GM18498 (cell line): ENCODE data around the gene TOB1.
"Not testable (repeated sequence)": the region's sequence is repeated elsewhere in the genome, so short reads cannot be mapped to it uniquely, and the experiment has no call there.

ENCODE experiments used
- ATAC-seq: cut with Tn5 transposase; IDR thresholded peaks from one replicate; pipeline ENCODE4 v1.9.1; 2021; ENCODE audit warnings: mild to moderate bottlenecking, moderate library complexity; ENCODE audit not compliant: unreplicated experiment

The TOB1 gene

GRCh38 chr17:50871898-50872297 lies 5.7 kb upstream of the TOB1 start:
- no peak for ATAC-seq

- ATAC-seq = no peak
Measured at GRCh38 chr17:50871364-50871763, 5.2 kb upstream of the TOB1 start.

DNA sequence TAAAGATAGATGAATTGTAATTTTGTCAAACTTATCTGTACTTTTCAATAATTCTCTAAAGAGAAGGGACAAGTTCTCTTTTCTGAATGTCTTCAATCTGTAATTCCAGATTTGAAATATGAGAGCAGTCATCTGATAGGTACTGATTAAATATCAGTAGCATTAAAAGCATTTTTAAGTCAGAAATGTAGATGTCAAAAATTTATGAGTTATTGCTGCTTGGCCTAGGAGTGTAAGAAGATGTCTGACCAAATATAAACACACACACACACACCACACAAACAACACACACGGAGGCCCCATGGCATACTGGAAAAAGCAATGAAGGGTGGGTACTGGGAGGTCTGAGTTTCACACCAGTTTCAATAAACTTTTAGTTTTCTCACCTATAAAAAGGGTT lies 2.4 kb upstream of the TOB1 start:
- ATAC-seq = no peak

GRCh38 chr17:50868140-50868438 lies 1.9 kb upstream of the TOB1 start:
- ATAC-seq = no peak

- peak; percentile 27 for ATAC-seq
Measured at GRCh38 chr17:50867363-50868139, 1.4 kb upstream of the TOB1 start.

- ATAC-seq = peak; percentile 7
Measured at GRCh38 chr17:50866950-50867362, 802 bp upstream of the TOB1 start.

- peak; percentile 19 for ATAC-seq
Measured at GRCh38 chr17:50865868-50866260, 290 bp downstream of the TOB1 start.

GRCh38 chr17:50865060-50865867 lies 890 bp downstream of the TOB1 start:
- peak; percentile 22 for ATAC-seq

GRCh38 chr17:50864747-50865059 lies 1.5 kb downstream of the TOB1 start:
- ATAC-seq = no peak

GRCh38 chr17:50863931-50864330 lies 2.2 kb downstream of the TOB1 start:
- ATAC-seq = no peak

GRCh38 chr17:50863221-50863843 lies 2.8 kb downstream of the TOB1 start:
- ATAC-seq = no peak

DNA sequence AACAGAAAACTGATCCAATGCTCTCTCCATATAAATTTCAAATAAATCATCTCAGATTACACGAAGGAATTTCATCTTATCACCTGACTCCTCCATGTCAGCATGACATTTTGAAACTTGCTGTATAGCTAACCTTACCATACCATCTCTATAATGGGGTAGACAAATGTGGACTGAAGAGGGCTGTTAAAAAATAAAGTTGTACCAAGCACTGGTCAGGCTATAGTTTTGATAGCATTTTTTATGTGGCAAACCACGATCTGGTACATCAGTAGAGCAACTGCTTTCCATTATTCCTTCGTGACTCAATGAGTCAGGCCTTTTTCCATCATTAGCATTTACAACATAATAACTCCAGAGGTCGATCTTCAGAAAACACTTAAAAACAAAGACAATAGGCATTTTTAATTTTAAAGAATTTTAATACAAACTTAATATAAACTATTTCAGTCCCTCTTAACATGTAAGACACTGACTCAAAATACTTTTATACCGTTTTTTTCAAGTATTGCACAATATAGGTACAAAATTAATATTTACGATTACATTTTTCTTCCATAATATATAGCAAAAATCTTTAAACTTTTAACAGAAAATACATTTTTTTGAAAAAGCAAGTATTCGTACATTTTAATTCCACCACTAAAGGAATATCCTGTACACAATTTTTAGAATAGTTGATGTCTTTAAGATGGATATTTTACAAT lies 4.2 kb downstream of the TOB1 start:
- ATAC-seq = no peak

GRCh38 chr17:50861334-50861676 lies 4.8 kb downstream of the TOB1 start:
- ATAC-seq = no peak

DNA sequence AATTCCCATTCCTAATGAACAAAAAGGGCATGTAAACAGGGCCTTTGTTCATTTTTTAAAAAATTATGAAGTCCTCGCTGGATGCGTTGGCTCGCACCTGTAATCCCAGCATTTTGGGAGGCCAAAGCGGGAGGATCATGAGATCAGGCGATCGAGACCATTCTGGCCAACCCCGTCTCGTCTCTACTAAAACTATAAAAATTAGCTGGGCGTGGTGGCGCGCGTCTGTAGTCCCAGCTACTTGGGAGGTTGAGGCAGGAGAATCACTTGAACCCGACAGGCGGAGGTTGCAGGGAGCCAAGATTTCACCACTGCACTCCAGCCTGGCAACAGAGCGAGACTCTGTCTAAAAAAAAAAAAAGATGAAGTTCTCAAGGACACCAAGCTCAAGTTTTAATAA lies 6.4 kb downstream of the TOB1 start:
- not testable (repeated sequence) for ATAC-seq

DNA sequence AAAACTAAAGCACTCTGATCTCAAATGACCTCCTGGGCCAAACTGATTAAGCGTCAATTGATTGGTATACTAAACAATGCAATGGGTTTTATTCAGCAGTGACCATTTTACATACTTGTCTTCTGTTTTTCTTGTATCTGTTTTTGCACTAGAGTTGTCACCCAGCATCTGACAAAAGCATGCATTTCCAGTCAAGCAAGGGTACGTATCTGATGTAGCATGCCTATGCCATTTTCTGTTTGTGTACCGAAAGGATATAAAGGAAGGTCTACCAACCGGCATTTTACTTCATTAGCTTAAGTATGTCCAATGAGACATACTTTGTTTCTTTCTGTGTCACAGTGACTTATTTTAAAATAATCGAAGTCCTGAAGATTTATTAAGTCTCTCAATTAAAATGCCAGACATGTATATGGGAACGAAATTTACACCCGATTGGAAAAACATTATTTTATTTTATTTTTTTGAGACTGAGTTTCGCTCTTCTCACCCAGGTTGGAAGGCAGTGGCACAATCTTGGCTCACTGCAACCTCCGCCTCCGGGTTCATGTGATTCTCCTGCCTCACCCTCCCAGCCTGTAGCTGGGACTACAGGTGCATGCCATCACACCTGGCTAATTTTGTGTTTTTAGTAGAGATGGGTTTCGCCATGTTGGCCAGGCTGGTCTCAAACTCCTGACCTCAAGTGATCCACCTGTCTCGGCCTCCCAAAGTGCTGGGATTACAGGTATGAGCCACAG lies 7.5 kb downstream of the TOB1 start:
- ATAC-seq = no peak

DNA sequence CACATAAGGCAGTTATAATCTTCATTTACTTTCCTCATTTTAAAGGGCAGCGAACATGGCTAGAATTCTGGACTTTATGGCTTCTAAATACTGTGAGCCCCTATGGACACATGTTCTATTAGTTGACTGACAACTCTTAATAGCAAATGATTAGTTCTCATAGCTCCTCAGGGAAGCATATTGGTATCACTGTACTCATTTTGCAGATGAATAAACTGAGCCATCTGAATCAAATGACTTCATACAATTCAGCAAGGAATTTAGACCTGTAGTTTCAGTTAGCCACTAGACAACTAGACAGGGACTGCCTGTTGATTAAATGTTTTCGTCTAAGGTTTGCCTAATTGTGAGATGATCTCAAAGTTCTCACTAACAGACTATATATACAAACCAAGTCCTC lies 9.7 kb downstream of the TOB1 start:
- no peak for ATAC-seq

DNA sequence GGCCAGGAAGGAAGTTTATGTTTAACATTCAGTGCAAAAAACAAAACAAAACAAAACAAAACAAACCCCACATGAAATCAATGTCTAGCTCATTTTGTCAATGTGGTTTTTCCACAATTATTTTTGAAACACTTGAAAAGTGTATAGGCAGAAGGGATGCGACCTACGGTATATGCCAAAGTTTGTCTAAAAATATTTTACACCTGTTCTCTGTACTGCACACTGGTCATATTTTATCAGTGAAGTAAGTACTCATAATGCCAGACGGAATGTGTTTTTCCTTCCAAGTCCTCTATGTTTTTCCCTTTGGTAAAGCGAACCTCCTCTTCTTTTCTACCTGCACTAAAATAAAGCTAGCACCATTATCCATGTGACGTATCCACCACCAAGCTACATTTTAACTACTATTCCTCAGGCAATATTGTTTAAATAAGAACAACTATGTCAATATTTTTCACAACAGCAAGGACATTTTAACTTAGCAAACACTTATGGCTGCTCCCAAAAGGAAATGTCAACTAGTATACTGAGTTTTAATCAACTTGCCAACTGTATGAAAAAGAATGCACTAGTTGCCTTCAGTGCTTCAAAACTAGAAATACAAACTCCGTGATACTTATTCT lies 10.3 kb downstream of the TOB1 start:
- ATAC-seq = no peak

DNA sequence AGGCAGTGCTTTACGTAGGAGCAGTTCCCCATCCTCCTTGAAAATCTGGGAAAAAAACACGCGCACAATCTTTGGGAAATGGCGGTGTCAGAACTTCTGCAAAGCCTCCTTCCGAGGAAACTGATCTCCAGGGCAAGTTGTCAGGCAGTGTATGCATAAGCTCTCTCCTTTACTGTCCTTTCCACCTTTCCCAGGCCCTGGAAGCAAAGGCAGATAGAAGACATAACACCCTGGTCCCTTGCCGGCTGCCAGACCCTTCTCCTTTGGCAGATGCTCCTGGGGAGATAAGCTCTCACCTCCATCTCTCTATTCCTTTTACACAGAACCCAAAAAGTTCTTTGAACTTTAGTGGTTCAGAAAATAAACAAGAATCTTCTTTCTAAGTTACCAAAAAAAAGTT lies 12.4 kb downstream of the TOB1 start:
- no peak for ATAC-seq

GRCh38 chr17:50853015-50853615 lies 13.0 kb downstream of the TOB1 start:
- ATAC-seq = no peak

- ATAC-seq = no peak
Measured at GRCh38 chr17:50850640-50851039, 15.5 kb downstream of the TOB1 start.
